HCT116 (cell line): ENCODE results near the gene RALB. TPM values are rescaled to one million over a fixed set of nuclear protein-coding genes. Genes with fewer than 3 reads are reported as not detected.

Experiments
- ATAC-seq: fragments of 200-7000 bp; cut with Tn5 transposase; 2 replicates; pipeline ENCODE4 v1.9.1; 2020; ENCODE audit warnings: mild to moderate bottlenecking, moderate library complexity
- BruUV-seq: library from RNA; stranded (reverse); fragments of 400-500 nt; replicated peaks from 2 replicates; lab custom pipeline; 2021; lab: Mats Ljungman, UMichigan
- CTCF ChIA-PET: fragments of 300-600 bp; sonication (Branson Sonifier 250); formaldehyde crosslinking; loops from one replicate; lab custom pipeline; 2021; ENCODE audit warnings: antibody characterized with exemption; lab: Charles Lee
- POLR2A ChIA-PET: fragments of 300-600, 350-600 bp; sonication (Branson Sonifier 250); formaldehyde crosslinking; loops from one replicate; lab custom pipeline; 2021; ENCODE audit warnings: antibody characterized with exemption; lab: Charles Lee
- RAD21 ChIA-PET, 2 experiments: fragments of 300-600 bp; sonication (Branson Sonifier 250); formaldehyde crosslinking; loops; one replicate each; lab custom pipeline; 2023; ENCODE audit warnings: low total read pairs in 2 of 2; ENCODE audit not compliant: uncharacterized antibody in 2 of 2, unreplicated experiment in 2 of 2, low non-redundant PET in 1 of 2; lab: Charles Lee
- DNase-seq: peaks from one replicate; pipeline ENCODE4 v3.0.0-alpha.2; 2010; ENCODE audit warnings: low read depth, low spot score
- H2AFZ ChIP-seq: fragments of 200-600 bp; shearing (Covaris generic), sonication (generic); 2 replicates; pipeline ENCODE4 v1.6.1; 2017; ENCODE audit warnings: low read depth, mixed run types, mixed read lengths, antibody characterized with exemption, low read length; ENCODE audit not compliant: poor library complexity, severe bottlenecking
- H3K27ac ChIP-seq: 2 replicates; pipeline ENCODE4 v1.5.1; 2012; ENCODE audit warnings: low read depth, low read length
- H3K27me3 ChIP-seq: fragments of 200-600 bp; sonication (generic); 2 replicates; pipeline ENCODE4 v1.6.1; 2016; ENCODE audit warnings: mixed run types, low read length, mixed read lengths; ENCODE audit not compliant: insufficient read depth
- H3K36me3 ChIP-seq, 2 experiments: fragments of 200-500 bp in 1 of 2; fragments of 200-600 bp in 1 of 2; sonication (Bioruptor generic) in 1 of 2; sonication (generic) in 1 of 2; 2 replicates each; pipeline versions ENCODE4 v1.5.1 to v1.6.1; 2014 to 2016; ENCODE audit warnings: low read length in 2 of 2, inconsistent platforms in 1 of 2, mixed read lengths in 1 of 2, mixed run types in 1 of 2; ENCODE audit not compliant: insufficient read depth in 2 of 2, control insufficient read depth in 1 of 2
- H3K4me1 ChIP-seq, 2 experiments: fragments of 200-600 bp in 1 of 2; sonication (generic) in 1 of 2; 2 replicates each; pipeline versions ENCODE4 v1.5.1 to v1.6.1; 2012 to 2017; ENCODE audit warnings: low read length in 2 of 2, inconsistent platforms in 1 of 2, mild to moderate bottlenecking in 1 of 2, mixed read lengths in 1 of 2, mixed run types in 1 of 2, moderate library complexity in 1 of 2; ENCODE audit not compliant: insufficient read depth in 2 of 2, control insufficient read depth in 1 of 2
- H3K4me2 ChIP-seq: fragments of 200-600 bp; sonication (generic); 2 replicates; pipeline ENCODE4 v1.6.1; 2017; ENCODE audit warnings: mixed run types, low read length, mixed read lengths
- H3K4me3 ChIP-seq, 2 experiments: fragments of 200-600 bp in 1 of 2; sonication (generic) in 1 of 2; replicated peaks in 1 of 2; 2 replicates each; pipeline ENCODE4 v1.5.1; 2011 to 2016; ENCODE audit warnings: low read length in 2 of 2, control low read depth in 1 of 2, low read depth in 1 of 2, mild to moderate bottlenecking in 1 of 2, mixed read lengths in 1 of 2, mixed run types in 1 of 2
- H3K79me2 ChIP-seq: fragments of 200-600 bp; sonication (generic); 2 replicates; pipeline ENCODE4 v1.6.1; 2017; ENCODE audit warnings: mild to moderate bottlenecking, mixed run types, low read length, moderate library complexity, mixed read lengths; ENCODE audit not compliant: insufficient read depth
- H3K9ac ChIP-seq: fragments of 200-600 bp; sonication (generic); 2 replicates; pipeline ENCODE4 v1.6.1; 2016; ENCODE audit warnings: low read length, mixed read lengths
- H3K9me2 ChIP-seq: fragments of 200-600 bp; sonication (generic), shearing (Covaris generic); 2 replicates; pipeline ENCODE4 v1.6.1; 2017; ENCODE audit warnings: mixed run types, mild to moderate bottlenecking, moderate library complexity; ENCODE audit not compliant: insufficient read depth
- H3K9me3 ChIP-seq, 2 experiments: fragments of 200-500 bp in 1 of 2; fragments of 200-600 bp in 1 of 2; sonication (Bioruptor generic) in 1 of 2; sonication (generic) in 1 of 2; 2 replicates each; pipeline ENCODE4 v1.6.1; 2014 to 2017; ENCODE audit warnings: low read length in 2 of 2, mixed read lengths in 2 of 2, inconsistent platforms in 1 of 2, low read depth in 1 of 2, mild to moderate bottlenecking in 1 of 2, mixed run types in 1 of 2, moderate library complexity in 1 of 2; ENCODE audit not compliant: control insufficient read depth in 1 of 2, insufficient read depth in 1 of 2
- H4K20me1 ChIP-seq: fragments of 200-600 bp; sonication (generic), shearing (Covaris generic); 2 replicates; pipeline ENCODE4 v1.6.1; 2017; ENCODE audit warnings: mixed run types, mild to moderate bottlenecking, moderate library complexity; ENCODE audit not compliant: insufficient read depth
- ATF3 ChIP-seq: IDR thresholded peaks from 2 replicates; pipeline ENCODE4 v1.6.1; 2012
- CEBPB ChIP-seq: IDR thresholded peaks from 2 replicates; pipeline ENCODE4 v1.6.1; 2012; ENCODE audit warnings: low read depth
- EGR1 ChIP-seq: IDR thresholded peaks from 2 replicates; pipeline ENCODE4 v1.6.1; 2012; ENCODE audit warnings: low read depth
- ELF1 ChIP-seq: IDR thresholded peaks from 2 replicates; pipeline ENCODE4 v1.6.1; 2012; ENCODE audit warnings: low read depth, borderline replicate concordance
- EZH2 ChIP-seq: fragments of 200-600 bp; sonication (generic); IDR thresholded peaks from 2 replicates; pipeline ENCODE4 v1.6.1; 2017; ENCODE audit warnings: antibody characterized with exemption, mixed run types
- EZH2phosphoT487 ChIP-seq: fragments of 200-600 bp; IDR thresholded peaks from 2 replicates; pipeline ENCODE4 v1.6.1; 2018; ENCODE audit warnings: antibody characterized with exemption, borderline replicate concordance
- POLR2A ChIP-seq: IDR thresholded peaks from 2 replicates; pipeline ENCODE4 v1.7.0; 2011; ENCODE audit warnings: borderline replicate concordance; ENCODE audit not compliant: insufficient read depth, insufficient read length; ENCODE audit errors: extremely low read depth
- POLR2AphosphoS5 ChIP-seq: IDR thresholded peaks from 2 replicates; pipeline ENCODE4 v1.6.1; 2011; ENCODE audit warnings: mild to moderate bottlenecking, low read depth, low read length, moderate library complexity
- SIN3A ChIP-seq: IDR thresholded peaks from 2 replicates; pipeline ENCODE4 v1.6.1; 2012; ENCODE audit warnings: low read depth
- TCF7L2 ChIP-seq: IDR thresholded peaks from 2 replicates; pipeline ENCODE4 v1.7.0; 2011; ENCODE audit warnings: borderline replicate concordance, inconsistent platforms; ENCODE audit not compliant: insufficient read depth, insufficient read length; ENCODE audit errors: extremely low read depth
- YY1 ChIP-seq: IDR thresholded peaks from 2 replicates; pipeline ENCODE4 v1.6.1; 2011; ENCODE audit warnings: low read length, low read depth, moderate library complexity, mild to moderate bottlenecking; ENCODE audit not compliant: insufficient replicate concordance; ENCODE audit errors: extremely low read depth
- ZFX ChIP-seq: fragments of 450-650 bp; IDR thresholded peaks from 2 replicates; pipeline ENCODE4 v1.6.1; 2017
- intact Hi-C: fragments of 100-400 bp; cut with micrococcal nuclease; formaldehyde crosslinking; loops from 2 replicates; pipeline ENCODE4 v1.10.0; 2022
- total RNA-seq: library from RNA; stranded (reverse); gene quantifications from one replicate; pipeline ENCODE4 v1.2.1, GENCODE V29; 2021; ENCODE audit not compliant: unreplicated experiment
- TF ChIP-seq, protein P1 (sequence below), 3 experiments: fragments of 200-600 bp in 1 of 3; sonication (generic) in 1 of 3; IDR thresholded peaks in 2 of 3; conservative IDR thresholded peaks in 1 of 3; 2 replicates each; pipeline ENCODE4 v1.5.1; 2012 to 2017; ENCODE audit warnings: low read depth in 2 of 3, low read length in 2 of 3, antibody characterized with exemption in 1 of 3, borderline replicate concordance in 1 of 3, control low read depth in 1 of 3, mild to moderate bottlenecking in 1 of 3, mixed read lengths in 1 of 3, mixed run types in 1 of 3, moderate library complexity in 1 of 3; ENCODE audit not compliant: insufficient read depth in 1 of 3
- TF ChIP-seq, protein P2 (sequence below): IDR thresholded peaks from 2 replicates; pipeline ENCODE4 v1.6.1; 2012; ENCODE audit warnings: low read depth
- TF ChIP-seq, protein P3 (sequence below): IDR thresholded peaks from 2 replicates; pipeline ENCODE4 v1.6.1; 2012

Gene RALB
- total RNA-seq, 1 experiment from 2014 or later, result 42.8 TPM

GRCh38 chr2:120262150-120262549 lies 9.5 kb downstream of the RALB start:
- ChIA-PET CTCF (no interaction called here), RAD21 (no interaction called here), POLR2A (no interaction called here)
- intact Hi-C loops, result no loop called here
- Histone ChIP-seq H3K4me2 (no peak overlapping the region; the same call in 1 of the 2 replicates), H3K9ac (no peak overlapping the region), H3K27me3 (no peaks in the 10 kb centered on the region), H3K9me3 (no peaks in the 10 kb centered on the region), H3K9me2 (no peaks in the 10 kb centered on the region), H3K4me1 (peaks cover 0 to 15% of the 10 kb centered on the region in 2 experiments; a peak in 1 of 4 replicates), H3K4me3 (no peak overlapping the region), H3K79me2 (peaks cover 50% of the 10 kb centered on the region), H4K20me1 (no peaks in the 10 kb centered on the region), H2AFZ (no peak overlapping the region), H3K27ac (no peak overlapping the region), H3K36me3 (no peaks in the 10 kb centered on the region)
- ATAC-seq (no peak), DNase-seq (no peak)
- BruUV-seq, result no TSS peak
- TF ChIP-seq, protein P1, sequence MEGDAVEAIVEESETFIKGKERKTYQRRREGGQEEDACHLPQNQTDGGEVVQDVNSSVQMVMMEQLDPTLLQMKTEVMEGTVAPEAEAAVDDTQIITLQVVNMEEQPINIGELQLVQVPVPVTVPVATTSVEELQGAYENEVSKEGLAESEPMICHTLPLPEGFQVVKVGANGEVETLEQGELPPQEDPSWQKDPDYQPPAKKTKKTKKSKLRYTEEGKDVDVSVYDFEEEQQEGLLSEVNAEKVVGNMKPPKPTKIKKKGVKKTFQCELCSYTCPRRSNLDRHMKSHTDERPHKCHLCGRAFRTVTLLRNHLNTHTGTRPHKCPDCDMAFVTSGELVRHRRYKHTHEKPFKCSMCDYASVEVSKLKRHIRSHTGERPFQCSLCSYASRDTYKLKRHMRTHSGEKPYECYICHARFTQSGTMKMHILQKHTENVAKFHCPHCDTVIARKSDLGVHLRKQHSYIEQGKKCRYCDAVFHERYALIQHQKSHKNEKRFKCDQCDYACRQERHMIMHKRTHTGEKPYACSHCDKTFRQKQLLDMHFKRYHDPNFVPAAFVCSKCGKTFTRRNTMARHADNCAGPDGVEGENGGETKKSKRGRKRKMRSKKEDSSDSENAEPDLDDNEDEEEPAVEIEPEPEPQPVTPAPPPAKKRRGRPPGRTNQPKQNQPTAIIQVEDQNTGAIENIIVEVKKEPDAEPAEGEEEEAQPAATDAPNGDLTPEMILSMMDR (IDR thresholded peaks at IDR 0.05 in 2 of 3, conservative IDR thresholded peaks at IDR 0.05 in 1 of 3; ENCODE audit: borderline replicate concordance in 1 of 3, insufficient read depth in 1 of 3, low read depth in 2 of 3, low read length in 2 of 3), result no peak
- TF ChIP-seq POLR2AphosphoS5 (no peak), EGR1 (no peak), EZH2 (no peak), POLR2A (no peak), ELF1 (no peak), TCF7L2 (no peak), CEBPB (no peak), YY1 (no peak), EZH2phosphoT487 (no peak), SIN3A (no peak), ZFX (no peak), ATF3 (no peak)
- TF ChIP-seq, protein P2, sequence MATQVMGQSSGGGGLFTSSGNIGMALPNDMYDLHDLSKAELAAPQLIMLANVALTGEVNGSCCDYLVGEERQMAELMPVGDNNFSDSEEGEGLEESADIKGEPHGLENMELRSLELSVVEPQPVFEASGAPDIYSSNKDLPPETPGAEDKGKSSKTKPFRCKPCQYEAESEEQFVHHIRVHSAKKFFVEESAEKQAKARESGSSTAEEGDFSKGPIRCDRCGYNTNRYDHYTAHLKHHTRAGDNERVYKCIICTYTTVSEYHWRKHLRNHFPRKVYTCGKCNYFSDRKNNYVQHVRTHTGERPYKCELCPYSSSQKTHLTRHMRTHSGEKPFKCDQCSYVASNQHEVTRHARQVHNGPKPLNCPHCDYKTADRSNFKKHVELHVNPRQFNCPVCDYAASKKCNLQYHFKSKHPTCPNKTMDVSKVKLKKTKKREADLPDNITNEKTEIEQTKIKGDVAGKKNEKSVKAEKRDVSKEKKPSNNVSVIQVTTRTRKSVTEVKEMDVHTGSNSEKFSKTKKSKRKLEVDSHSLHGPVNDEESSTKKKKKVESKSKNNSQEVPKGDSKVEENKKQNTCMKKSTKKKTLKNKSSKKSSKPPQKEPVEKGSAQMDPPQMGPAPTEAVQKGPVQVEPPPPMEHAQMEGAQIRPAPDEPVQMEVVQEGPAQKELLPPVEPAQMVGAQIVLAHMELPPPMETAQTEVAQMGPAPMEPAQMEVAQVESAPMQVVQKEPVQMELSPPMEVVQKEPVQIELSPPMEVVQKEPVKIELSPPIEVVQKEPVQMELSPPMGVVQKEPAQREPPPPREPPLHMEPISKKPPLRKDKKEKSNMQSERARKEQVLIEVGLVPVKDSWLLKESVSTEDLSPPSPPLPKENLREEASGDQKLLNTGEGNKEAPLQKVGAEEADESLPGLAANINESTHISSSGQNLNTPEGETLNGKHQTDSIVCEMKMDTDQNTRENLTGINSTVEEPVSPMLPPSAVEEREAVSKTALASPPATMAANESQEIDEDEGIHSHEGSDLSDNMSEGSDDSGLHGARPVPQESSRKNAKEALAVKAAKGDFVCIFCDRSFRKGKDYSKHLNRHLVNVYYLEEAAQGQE, result no peak
- TF ChIP-seq, protein P3, sequence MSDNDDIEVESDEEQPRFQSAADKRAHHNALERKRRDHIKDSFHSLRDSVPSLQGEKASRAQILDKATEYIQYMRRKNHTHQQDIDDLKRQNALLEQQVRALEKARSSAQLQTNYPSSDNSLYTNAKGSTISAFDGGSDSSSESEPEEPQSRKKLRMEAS, result no peak
